Liver (tissue), 9 donors: ENCODE measurements around the gene FBXW11. TPM values are rescaled to one million over a fixed set of nuclear protein-coding genes. Genes with fewer than 3 reads are reported as not detected.

Experiments used
- DNase-seq: peaks from one replicate; pipeline ENCODE4 v3.0.0-alpha.2; 2017; ENCODE audit warnings: low spot score
- H3K27ac ChIP-seq, 2 donors: one replicate each; pipeline ENCODE4 v1.7.0; 2013; ENCODE audit warnings: inconsistent platforms in 2 of 2, low read length in 2 of 2, control low read depth in 1 of 2, low read depth in 1 of 2, mild to moderate bottlenecking in 1 of 2
- H3K27me3 ChIP-seq, 4 donors: one replicate each; pipeline versions ENCODE4 v1.6.1 to v1.7.0; 2013; ENCODE audit warnings: low read length in 3 of 4, inconsistent platforms in 1 of 4, mild to moderate bottlenecking in 1 of 4, moderate library complexity in 1 of 4; ENCODE audit not compliant: control insufficient read depth in 4 of 4, insufficient read depth in 4 of 4
- H3K36me3 ChIP-seq, 4 donors: one replicate each; pipeline versions ENCODE4 v1.6.1 to v1.7.0; 2013; ENCODE audit warnings: low read length in 3 of 4, mild to moderate bottlenecking in 3 of 4, low read depth in 1 of 4, moderate library complexity in 1 of 4; ENCODE audit not compliant: control insufficient read depth in 4 of 4, insufficient read depth in 3 of 4
- H3K4me1 ChIP-seq, 4 donors: one replicate each; pipeline versions ENCODE4 v1.6.1 to v1.7.0; 2013; ENCODE audit warnings: low read length in 3 of 4, mild to moderate bottlenecking in 3 of 4, moderate library complexity in 1 of 4; ENCODE audit not compliant: control insufficient read depth in 4 of 4, insufficient read depth in 4 of 4
- H3K4me3 ChIP-seq, 3 donors: one replicate each; pipeline versions ENCODE4 v1.6.1 to v1.7.0; 2013; ENCODE audit warnings: low read length in 3 of 3, control low read depth in 1 of 3, low read depth in 1 of 3, mild to moderate bottlenecking in 1 of 3
- H3K9ac ChIP-seq, 2 donors: one replicate each; pipeline ENCODE4 v1.7.0; 2013; ENCODE audit warnings: low read length in 2 of 2, mild to moderate bottlenecking in 2 of 2, moderate library complexity in 2 of 2, control low read depth in 1 of 2, low read depth in 1 of 2
- H3K9me3 ChIP-seq, 4 donors: one replicate each; pipeline versions ENCODE4 v1.6.1 to v1.7.0; 2013; ENCODE audit warnings: low read length in 3 of 4; ENCODE audit not compliant: control insufficient read depth in 4 of 4
- ATF3 ChIP-seq: IDR thresholded peaks from 2 replicates; pipeline ENCODE4 v1.6.1; 2016; ENCODE audit warnings: antibody characterized with exemption
- EGR1 ChIP-seq, 2 donors: IDR thresholded peaks; 2 replicates each; pipeline ENCODE4 v1.6.1; 2016 to 2018; ENCODE audit warnings: antibody characterized with exemption in 2 of 2, low read depth in 2 of 2
- FOXA1 ChIP-seq: IDR thresholded peaks from 2 replicates; pipeline ENCODE4 v1.6.1; 2016; ENCODE audit warnings: antibody characterized with exemption
- FOXA2 ChIP-seq: IDR thresholded peaks from 2 replicates; pipeline ENCODE4 v1.6.1; 2016; ENCODE audit warnings: antibody characterized with exemption
- GABPA ChIP-seq, 2 donors: IDR thresholded peaks in 1 of 2; conservative IDR thresholded peaks in 1 of 2; 2 replicates each; pipeline ENCODE4 v1.6.1; 2016; ENCODE audit warnings: antibody characterized with exemption in 2 of 2, mild to moderate bottlenecking in 1 of 2, moderate library complexity in 1 of 2
- HNF4A ChIP-seq, 2 donors: conservative IDR thresholded peaks; 2 replicates each; pipeline ENCODE4 v1.6.1; 2016; ENCODE audit warnings: antibody characterized with exemption in 2 of 2, mild to moderate bottlenecking in 2 of 2
- HNF4G ChIP-seq: IDR thresholded peaks from 2 replicates; pipeline ENCODE4 v1.6.1; 2016; ENCODE audit warnings: antibody characterized with exemption
- JUND ChIP-seq, 2 donors: IDR thresholded peaks; 2 replicates each; pipeline ENCODE4 v1.6.1; 2016; ENCODE audit warnings: antibody characterized with exemption in 2 of 2
- MAX ChIP-seq: IDR thresholded peaks from 2 replicates; pipeline ENCODE4 v1.6.1; 2016; ENCODE audit warnings: antibody characterized with exemption
- NR2F2 ChIP-seq: IDR thresholded peaks from 2 replicates; pipeline ENCODE4 v1.6.1; 2016; ENCODE audit warnings: antibody characterized with exemption
- RAD21 ChIP-seq, 2 donors: IDR thresholded peaks; 2 replicates each; pipeline ENCODE4 v1.6.1; 2016; ENCODE audit warnings: antibody characterized with exemption in 2 of 2, mild to moderate bottlenecking in 2 of 2
- REST ChIP-seq: IDR thresholded peaks from 2 replicates; pipeline ENCODE4 v1.6.1; 2016; ENCODE audit warnings: antibody characterized with exemption, mild to moderate bottlenecking
- RXRA ChIP-seq, 2 donors: IDR thresholded peaks; 2 replicates each; pipeline ENCODE4 v1.6.1; 2017 to 2018; ENCODE audit warnings: antibody characterized with exemption in 2 of 2, mild to moderate bottlenecking in 1 of 2
- SP1 ChIP-seq: IDR thresholded peaks from 2 replicates; pipeline ENCODE4 v1.6.1; 2018; ENCODE audit warnings: antibody characterized with exemption, mild to moderate bottlenecking
- TAF1 ChIP-seq: conservative IDR thresholded peaks from 2 replicates; pipeline ENCODE4 v1.6.1; 2016; ENCODE audit warnings: antibody characterized with exemption, mild to moderate bottlenecking
- ZBTB33 ChIP-seq: IDR thresholded peaks from 2 replicates; pipeline ENCODE4 v1.6.1; 2016; ENCODE audit warnings: antibody characterized with exemption
- WGBS: extraction: QIAGEN DNeasy Blood & Tissue Kit; methylation state at CpG from one replicate; pipeline ENCODE4 v1.1.7; 2013; 5-methylcytosine and 5-hydroxymethylcytosine counted together
- polyA plus RNA-seq, 2 donors: library from polyadenylated mRNA; stranded (reverse) in 1 of 2; unstranded in 1 of 2; fragments of 200-250 nt in 1 of 2; fragments of >200 nt in 1 of 2; fragmentation: Nextera tagmentation in 1 of 2; extraction: Ambion mirVana in 1 of 2; gene quantifications; one replicate each; pipeline versions ENCODE4 v1.2.1 to v1.2.3, GENCODE V29; 2013 to 2015
- total RNA-seq, 2 donors: library from RNA; depleted of rRNA; stranded (reverse); fragments of >200 nt; gene quantifications; one replicate each; pipeline ENCODE4 v1.2.3, GENCODE V29; 2014
- donor health status: healthy.
- donor health status: healthy.
- donor health status: healthy.
- donor health status: healthy.
- donor health status: healthy.

The FBXW11 gene
- total and polyA plus RNA-seq, 4 donors, result 11.2 to 37.5 (median 22.0) TPM

GRCh38 chr5:171955761-171956160 lies 50.7 kb downstream of the FBXW11 start:
- TF ChIP-seq REST (no peak), EGR1 (IDR thresholded peaks at IDR 0.05; ENCODE audit: low read depth in 2 of 2) (no peak), ATF3 (no peak), HNF4A (conservative IDR thresholded peaks at IDR 0.05) (no peak), GABPA (IDR thresholded peaks at IDR 0.05 in 1 of 2, conservative IDR thresholded peaks at IDR 0.05 in 1 of 2) (no peak), TAF1 (no peak), HNF4G (no peak), ZBTB33 (no peak)
- H3K27me3 ChIP-seq, result no peaks in the 10 kb centered on the region
- no peak for DNase-seq
- H3K27ac ChIP-seq, result no peak overlapping the region
- H3K9ac ChIP-seq, result no peak overlapping the region
- 83% methylated on average over 4 of the region's 4 CpGs for WGBS
- H3K4me3 ChIP-seq, result no peak overlapping the region
- no peaks in the 10 kb centered on the region for H3K9me3 ChIP-seq
- H3K4me1 ChIP-seq, result peaks cover 16 to 30% (median 28%) of the 10 kb centered on the region in 4 donors
- no peaks in the 10 kb centered on the region for H3K36me3 ChIP-seq

- Histone ChIP-seq H3K4me1 (peaks cover 16 to 30% (median 28%) of the 10 kb centered on the region in 4 donors), H3K9me3 (no peaks in the 10 kb centered on the region), H3K4me3 (no peak overlapping the region), H3K27me3 (no peaks in the 10 kb centered on the region), H3K27ac (no peak overlapping the region), H3K9ac (no peak overlapping the region), H3K36me3 (no peaks in the 10 kb centered on the region)
- no peak for DNase-seq
- WGBS, result 28% methylated on average over 1 of the region's 1 CpG
- TF ChIP-seq RAD21 (IDR thresholded peaks at IDR 0.05) (no peak), HNF4G (no peak)
Observed at GRCh38 chr5:171954721-171955120, 51.7 kb downstream of the FBXW11 start.

GRCh38 chr5:171953860-171954701 lies 52.4 kb downstream of the FBXW11 start:
- Histone ChIP-seq H3K27ac (no peak overlapping the region), H3K27me3 (no peaks in the 10 kb centered on the region), H3K9ac (no peak overlapping the region), H3K36me3 (no peaks in the 10 kb centered on the region), H3K4me3 (no peak overlapping the region), H3K4me1 (peaks cover 16 to 30% (median 28%) of the 10 kb centered on the region in 4 donors), H3K9me3 (no peaks in the 10 kb centered on the region)
- DNase-seq, result no peak
- WGBS, result 82% methylated on average over 2 of the region's 2 CpGs
- TF ChIP-seq RAD21 (IDR thresholded peaks at IDR 0.05) (no peak), ZBTB33 (no peak), SP1 (no peak), NR2F2 (no peak), GABPA (IDR thresholded peaks at IDR 0.05 in 1 of 2, conservative IDR thresholded peaks at IDR 0.05 in 1 of 2) (no peak), HNF4G (no peak), MAX (no peak), FOXA2 (no peak), JUND (IDR thresholded peaks at IDR 0.05) (no peak), FOXA1 (no peak), RXRA (IDR thresholded peaks at IDR 0.05) (no peak)
